HepG2 (cell line): ENCODE data around the gene MAP3K2. TPM values are rescaled to one million over a fixed set of nuclear protein-coding genes. Genes with fewer than 3 reads are reported as not detected.
A peak's percentile ranks its signal among the peaks of the same experiment; 100 is the strongest.

Experiments
- ARID4A ChIP-seq: sonication (generic); formaldehyde crosslinking; IDR thresholded peaks from 2 replicates; pipeline ENCODE4 v1.5.0; 2020; ENCODE audit warnings: mild to moderate bottlenecking, missing genetic modification reagents, borderline replicate concordance
- E2F1 ChIP-seq: sonication (generic); formaldehyde crosslinking; IDR thresholded peaks from 2 replicates; pipeline ENCODE4 v1.5.0; 2020; ENCODE audit warnings: missing genetic modification reagents
- FOXC1 ChIP-seq: sonication (generic); formaldehyde crosslinking; IDR thresholded peaks from 2 replicates; pipeline ENCODE4 v1.8.0; 2022; ENCODE audit warnings: mild to moderate bottlenecking, missing genetic modification reagents, borderline replicate concordance
- PAXIP1 ChIP-seq: sonication (generic); formaldehyde crosslinking; conservative IDR thresholded peaks from 2 replicates; pipeline ENCODE4 v1.4.0; 2020; ENCODE audit warnings: mild to moderate bottlenecking, missing genetic modification reagents, moderate library complexity
- PRDM15 ChIP-seq: sonication (generic); formaldehyde crosslinking; IDR thresholded peaks from 2 replicates; pipeline ENCODE4 v1.4.0; 2020; ENCODE audit warnings: missing genetic modification reagents
- RXRB ChIP-seq: IDR thresholded peaks from 2 replicates; pipeline ENCODE4 v1.6.1; 2016; ENCODE audit warnings: borderline replicate concordance, missing genetic modification reagents, missing compliant biosample characterization
- SOX6 ChIP-seq, 2 experiments: fragments of 450-650 bp in 1 of 2; sonication (generic) in 1 of 2; formaldehyde crosslinking in 1 of 2; IDR thresholded peaks; 2 replicates each; pipeline versions ENCODE4 v1.4.0 to v1.6.1; 2017 to 2020; ENCODE audit warnings: antibody characterized with exemption in 1 of 2, mild to moderate bottlenecking in 1 of 2, missing genetic modification reagents in 1 of 2
- ZBTB25 ChIP-seq: IDR thresholded peaks from 2 replicates; pipeline ENCODE4 v1.6.1; 2018; ENCODE audit warnings: missing genetic modification reagents
- ZNF619 ChIP-seq: sonication (generic); formaldehyde crosslinking; IDR thresholded peaks from 2 replicates; pipeline ENCODE4 v1.4.0; 2020; ENCODE audit warnings: mild to moderate bottlenecking, missing genetic modification reagents
- polyA plus RNA-seq, 8 experiments: library from polyadenylated mRNA; depleted of rRNA in 3 of 8; stranded (reverse) in 7 of 8; unstranded in 1 of 8; fragments of >200 nt; fragmentation: Illumina TruSeq in 4 of 8; extraction: Trizol in 4 of 8; gene quantifications; 2 replicates each; pipeline versions ENCODE4 v1.2.1 to v1.2.3, GENCODE V29; 2011 to 2016; ENCODE audit warnings: low read depth in 4 of 8, missing spikeins in 1 of 8, mixed read lengths in 1 of 8; ENCODE audit not compliant: insufficient read depth in 1 of 8
- total RNA-seq, 5 experiments: library from RNA; depleted of rRNA; stranded (reverse); fragments of >200 nt; fragmentation: Illumina TruSeq; extraction: Trizol; gene quantifications; 2 replicates each; pipeline ENCODE4 v1.2.3, GENCODE V29; 2016; ENCODE audit warnings: low read depth in 1 of 5

The MAP3K2 gene
- total and polyA plus RNA-seq, 2 of the 13 experiments (the other 11 are each of a cell fraction or from before 2014, with no cell fraction given), result 12.2 to 37.2 TPM

GRCh38 chr2:127431408-127432023, 43.7 kb upstream of the MAP3K2 start (continued):
- TF ChIP-seq ARID4A (CRISPR knock-in tag) (peak; percentile 35; the same call in 1 of the 2 replicates), SOX6 (IDR thresholded peaks at IDR 0.05) (no peak), SOX6 (CRISPR knock-in tag; IDR thresholded peaks at IDR 0.05) (0 out of 2 replicates have a peak, but pooled peaks have one; percentile 14), RXRB (CRISPR knock-in tag) (peak; percentile 36; the same call in 1 of the 2 replicates), PAXIP1 (CRISPR knock-in tag) (peak; percentile 26; the same call in 1 of the 2 replicates), E2F1 (CRISPR knock-in tag) (no peak), PRDM15 (no peak), ZNF619 (CRISPR knock-in tag) (no peak), FOXC1 (peak; percentile 59; the same call in 1 of the 2 replicates), ZBTB25 (CRISPR knock-in tag) (no peak)
